OCI-LY3 (cell line): ENCODE measurements around the gene FTCDNL1.

ENCODE experiments used
- CTCF ChIP-seq: fragments of 200-600, 300-600 bp; sonication (generic); IDR thresholded peaks from 2 replicates; pipeline ENCODE4 v1.5.1; 2014; ENCODE audit warnings: antibody characterized with exemption, low read length, low read depth
- EZH2phosphoT487 ChIP-seq: fragments of 200-600 bp; shearing (Covaris generic); IDR thresholded peaks from 2 replicates; pipeline ENCODE4 v1.6.1; 2018; ENCODE audit warnings: antibody characterized with exemption, mixed run types, low read depth

GRCh38 chr2:199743415-199744120, 107.4 kb downstream of the FTCDNL1 start:
- no peak for TF ChIP-seq CTCF
- no peak for TF ChIP-seq EZH2phosphoT487
